GM18505 (cell line): ENCODE data around the gene NTM.

Experiments used
- ATAC-seq: cut with Tn5 transposase; IDR thresholded peaks from one replicate; pipeline ENCODE4 v1.9.1; 2021; ENCODE audit not compliant: unreplicated experiment
- POLR2A ChIP-seq: IDR thresholded peaks from 4 replicates; pipeline ENCODE4 v1.6.1; 2011; ENCODE audit warnings: borderline replicate concordance; ENCODE audit not compliant: insufficient read depth, insufficient read length; ENCODE audit errors: extremely low read depth

The NTM gene

GRCh38 chr11:131561501-131561900, 191.1 kb downstream of the NTM start:
- TF ChIP-seq POLR2A, result no peak
- no peak for ATAC-seq

GRCh38 chr11:131561972-131562371, 191.6 kb downstream of the NTM start:
- no peak for TF ChIP-seq POLR2A
- ATAC-seq, result no peak

DNA sequence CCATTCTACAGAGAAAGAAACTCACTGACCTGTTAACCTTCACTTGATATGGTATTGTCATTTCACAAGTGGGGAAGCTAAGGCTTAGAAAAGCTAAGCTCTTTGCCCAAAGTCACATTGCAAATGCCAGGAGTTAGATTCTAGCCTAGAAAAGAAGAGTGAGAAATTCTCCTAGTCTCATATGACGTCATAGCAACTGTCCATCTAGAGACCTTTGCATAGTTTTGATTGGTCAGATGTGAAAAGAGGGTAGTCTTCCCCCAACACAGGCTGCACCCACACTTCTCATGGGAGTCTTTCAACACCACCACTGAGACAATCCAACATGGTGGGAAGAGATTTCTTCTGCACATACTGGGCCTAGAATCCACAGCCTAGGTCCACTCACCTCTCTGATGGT, 197.9 kb downstream of the NTM start:
- ATAC-seq, result no peak
- TF ChIP-seq POLR2A, result no peak

GRCh38 chr11:131571571-131571970, 201.2 kb downstream of the NTM start:
- no peak for ATAC-seq
- no peak for TF ChIP-seq POLR2A

DNA sequence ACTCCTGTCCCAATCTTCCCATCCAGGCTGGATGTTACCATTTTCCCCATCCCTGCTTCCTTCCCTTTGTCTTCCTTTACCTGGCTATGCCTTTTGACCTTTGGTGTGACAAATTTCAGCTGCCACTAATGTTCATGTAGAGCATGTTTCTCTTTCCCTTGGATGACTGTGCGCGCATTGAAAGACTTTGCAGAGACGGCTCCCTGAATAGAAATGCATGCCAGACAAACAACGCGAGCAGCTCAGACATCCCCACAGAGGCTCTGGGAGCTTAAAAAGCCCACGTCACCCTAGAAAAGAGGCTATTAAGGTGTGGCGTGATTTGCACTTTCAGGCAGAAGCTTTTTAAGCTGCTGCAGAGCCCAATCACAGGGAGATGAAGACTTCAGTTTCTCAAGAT, 202.0 kb downstream of the NTM start:
- ATAC-seq, result no peak

DNA sequence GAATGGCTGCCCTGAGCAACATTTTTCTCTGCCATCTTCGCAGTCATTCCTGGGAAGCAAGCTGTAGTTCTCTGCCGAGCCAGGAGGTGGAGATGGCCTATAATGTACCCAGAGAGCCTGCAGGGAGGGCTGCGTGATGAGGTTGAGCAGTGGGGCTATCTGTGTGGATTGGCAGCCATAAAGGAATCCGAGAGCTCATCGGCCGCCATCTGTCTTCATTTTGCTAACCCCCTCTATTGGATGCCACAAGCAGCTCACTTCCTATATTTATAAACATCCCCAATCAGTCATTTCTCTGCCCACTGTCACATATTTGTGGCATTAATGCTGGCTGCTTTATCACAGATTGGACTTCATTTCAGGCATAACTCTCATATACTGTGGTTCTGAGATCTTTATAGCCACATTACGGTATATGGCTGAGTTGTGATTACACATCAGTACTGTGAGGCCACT, 209.5 kb downstream of the NTM start:
- peak; percentile 62 for ATAC-seq

More for the DNA sequence above, 202.0 kb downstream of the NTM start:
- TF ChIP-seq POLR2A, result no peak

DNA sequence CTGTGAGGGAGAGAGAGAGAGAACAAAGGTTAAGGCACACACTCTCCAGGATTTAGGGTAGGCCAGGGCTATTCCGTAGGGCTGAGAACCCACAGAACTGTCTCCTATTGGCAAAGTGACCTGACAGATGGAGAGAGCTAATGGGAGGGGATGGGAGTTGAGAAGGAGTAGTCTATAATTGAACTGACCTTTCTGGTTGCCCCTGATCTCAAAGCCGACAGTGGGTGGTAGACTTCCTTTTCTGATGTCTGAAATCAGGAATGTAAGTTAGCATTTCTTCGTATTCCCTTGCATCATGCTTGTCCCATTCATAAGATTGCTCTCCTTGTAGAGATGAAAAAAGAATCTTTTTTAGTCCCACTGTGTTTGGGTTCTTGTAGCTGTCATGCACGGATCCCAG, 210.1 kb downstream of the NTM start:
- no peak for ATAC-seq
- no peak for TF ChIP-seq POLR2A

More for the DNA sequence above, 209.5 kb downstream of the NTM start:
- TF ChIP-seq POLR2A, result no peak

GRCh38 chr11:131581046-131581445, 210.6 kb downstream of the NTM start:
- TF ChIP-seq POLR2A, result no peak
- no peak for ATAC-seq

DNA sequence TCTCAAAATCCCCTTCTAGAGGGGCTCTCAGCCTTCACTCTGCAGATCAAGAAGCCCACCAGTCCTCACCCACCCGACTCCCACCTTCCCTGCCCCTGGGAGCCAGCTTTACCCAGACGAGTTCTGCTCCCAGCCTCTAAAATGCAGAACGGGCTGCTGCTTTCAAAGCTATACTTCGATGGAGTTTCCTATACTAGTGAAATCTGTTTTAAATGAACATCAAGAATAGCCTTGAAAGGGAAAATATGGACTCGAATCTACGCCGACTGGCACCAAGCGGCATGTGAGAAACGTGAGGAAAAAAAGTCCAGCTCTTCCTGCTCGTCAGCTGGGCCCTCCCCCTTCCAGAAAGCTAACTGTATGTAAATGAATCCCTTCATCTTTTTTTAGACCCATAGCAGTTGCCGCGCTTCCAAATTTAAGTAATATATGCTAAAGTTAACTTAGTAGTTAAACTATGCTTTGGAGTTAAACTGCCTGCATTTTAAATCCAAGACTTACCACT, 211.7 kb downstream of the NTM start:
- ATAC-seq, result no peak

GRCh38 chr11:131583421-131583820, 213.0 kb downstream of the NTM start:
- no peak for TF ChIP-seq POLR2A
- ATAC-seq, result no peak

More for the DNA sequence above, 211.7 kb downstream of the NTM start:
- no peak for TF ChIP-seq POLR2A

GRCh38 chr11:131583938-131584337, 213.5 kb downstream of the NTM start:
- ATAC-seq, result no peak
- no peak for TF ChIP-seq POLR2A

GRCh38 chr11:131584785-131585592, 214.6 kb downstream of the NTM start:
- TF ChIP-seq POLR2A, result no peak
- ATAC-seq, result no peak

- no peak for TF ChIP-seq POLR2A
- ATAC-seq, result no peak
Observed at GRCh38 chr11:131588057-131588456, 217.6 kb downstream of the NTM start.

DNA sequence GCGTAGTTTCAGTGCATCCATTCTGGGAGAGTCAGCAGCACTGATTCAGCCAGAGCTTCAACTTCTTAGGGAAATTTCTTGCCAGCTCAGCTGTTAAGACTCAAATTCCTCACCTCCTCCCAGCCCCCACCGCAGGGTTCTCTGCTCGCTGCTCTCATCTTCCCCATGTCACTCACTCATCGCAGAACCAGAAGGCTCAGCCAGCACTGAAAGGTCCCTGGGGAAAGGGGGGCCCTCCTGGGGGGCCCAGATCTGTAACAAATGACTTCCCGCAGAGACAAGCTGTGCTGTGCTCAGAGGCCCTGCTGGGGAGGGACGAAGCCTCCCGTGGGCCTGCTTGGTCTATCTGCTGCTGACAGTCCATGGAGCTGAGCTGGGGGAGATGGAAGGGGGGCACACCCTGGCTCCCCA, 220.6 kb downstream of the NTM start:
- TF ChIP-seq POLR2A, result no peak
- no peak for ATAC-seq

- no peak for TF ChIP-seq POLR2A
- ATAC-seq, result no peak
Observed at GRCh38 chr11:131592152-131592551, 221.7 kb downstream of the NTM start.

DNA sequence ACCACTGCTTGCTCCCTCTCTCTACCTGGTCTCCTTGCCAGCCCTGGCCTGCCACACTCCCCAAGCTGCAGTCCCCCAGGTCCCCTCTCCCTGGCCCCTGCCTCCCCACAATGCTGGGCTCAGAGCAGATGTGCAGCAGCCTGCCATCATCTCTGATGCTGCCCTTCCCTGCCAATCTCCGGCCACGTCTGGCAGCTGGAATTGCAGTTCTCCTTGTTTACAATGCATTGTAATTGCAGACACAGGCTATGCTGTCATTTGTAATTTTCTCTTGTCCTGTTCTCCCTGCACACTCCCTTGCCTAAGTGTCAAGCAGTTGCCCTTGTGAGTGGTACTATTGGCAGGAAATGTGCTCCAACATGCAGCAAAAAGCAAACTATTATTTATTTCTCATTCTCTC, 222.3 kb downstream of the NTM start:
- ATAC-seq, result no peak
- no peak for TF ChIP-seq POLR2A
